HG02885 (cell line): ENCODE results near the gene MYO15B.

Experiments used
- ATAC-seq: cut with Tn5 transposase; IDR thresholded peaks from one replicate; pipeline ENCODE4 v1.9.1; 2021; ENCODE audit warnings: mild to moderate bottlenecking; ENCODE audit not compliant: unreplicated experiment, poor library complexity

MYO15B gene

DNA sequence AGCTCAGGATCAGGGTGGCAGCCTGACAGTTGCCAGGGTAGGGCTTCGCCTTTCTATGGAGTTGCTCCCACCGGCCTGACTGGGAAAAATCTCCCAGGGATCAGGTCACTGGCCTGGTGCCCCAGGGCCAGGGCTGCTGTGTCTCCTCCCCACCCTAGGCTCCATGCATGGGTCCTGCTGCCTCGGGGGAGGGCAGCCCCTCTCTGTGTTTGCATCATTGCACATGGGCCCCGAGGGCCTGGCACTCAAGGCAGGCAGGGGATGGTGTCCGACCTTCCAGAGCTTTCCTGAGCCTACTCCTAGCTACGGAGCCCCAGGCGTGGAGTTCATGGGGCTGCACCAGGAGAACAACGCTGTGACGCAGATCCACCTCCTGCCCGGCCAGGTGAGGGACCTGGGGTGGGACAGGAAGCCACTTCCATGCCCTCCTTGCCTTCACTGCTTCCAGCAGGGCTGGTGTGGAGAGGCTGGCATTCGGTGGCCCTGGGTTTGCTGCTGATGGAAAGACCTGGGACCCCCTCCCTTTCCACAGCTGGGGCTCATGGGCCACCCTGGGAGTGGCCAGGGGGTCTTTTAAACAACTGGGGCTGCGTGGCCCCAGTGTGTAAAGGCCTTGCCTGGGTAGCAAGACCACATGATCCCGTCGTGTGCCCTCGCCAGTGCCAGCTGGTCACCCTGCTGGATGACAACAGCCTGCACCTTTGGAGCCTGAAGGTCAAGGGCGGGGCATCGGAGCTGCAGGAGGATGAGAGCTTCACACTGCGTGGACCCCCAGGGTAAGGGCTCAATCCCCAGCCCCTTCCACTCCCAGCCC, 29.5 kb upstream of the MYO15B start:
- no peak for ATAC-seq

DNA sequence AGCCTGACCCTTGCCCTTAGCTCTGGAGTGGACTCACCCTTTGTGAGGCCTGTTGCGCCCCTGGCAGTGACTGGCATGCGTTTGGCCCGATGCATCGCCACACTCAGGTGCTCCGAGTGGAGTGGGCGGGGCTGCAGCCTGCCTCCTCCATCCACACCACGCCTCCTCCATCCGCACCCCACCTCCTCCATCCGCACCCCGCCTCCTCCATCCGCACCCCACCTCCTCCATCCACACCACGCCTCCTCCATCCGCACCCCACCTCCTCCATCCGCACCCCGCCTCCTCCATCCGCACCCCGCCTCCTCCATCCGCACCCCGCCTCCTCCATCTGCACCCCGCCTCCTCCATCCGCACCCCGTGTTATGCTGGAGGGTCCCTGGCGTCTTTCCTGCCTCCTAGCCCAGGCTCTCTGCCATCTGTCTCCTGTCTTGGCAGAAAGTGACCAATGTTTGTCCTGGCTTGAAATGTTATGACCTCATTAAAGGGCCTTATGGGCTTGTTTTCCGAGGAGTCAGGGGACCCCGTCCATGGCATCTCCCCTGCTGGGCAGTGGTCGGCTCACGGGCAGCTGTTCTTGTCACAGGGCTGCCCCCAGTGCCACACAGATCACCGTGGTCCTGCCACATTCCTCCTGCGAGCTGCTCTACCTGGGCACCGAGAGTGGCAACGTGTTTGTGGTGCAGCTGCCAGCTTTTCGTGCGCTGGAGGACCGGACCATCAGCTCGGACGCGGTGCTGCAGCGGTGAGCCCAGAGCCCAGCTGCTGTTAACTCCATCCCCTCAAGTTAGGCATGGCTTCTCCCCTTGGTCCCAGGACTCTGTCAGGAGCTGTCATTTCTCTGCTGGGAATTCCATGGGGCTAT, 28.7 kb upstream of the MYO15B start:
- ATAC-seq: no peak

DNA sequence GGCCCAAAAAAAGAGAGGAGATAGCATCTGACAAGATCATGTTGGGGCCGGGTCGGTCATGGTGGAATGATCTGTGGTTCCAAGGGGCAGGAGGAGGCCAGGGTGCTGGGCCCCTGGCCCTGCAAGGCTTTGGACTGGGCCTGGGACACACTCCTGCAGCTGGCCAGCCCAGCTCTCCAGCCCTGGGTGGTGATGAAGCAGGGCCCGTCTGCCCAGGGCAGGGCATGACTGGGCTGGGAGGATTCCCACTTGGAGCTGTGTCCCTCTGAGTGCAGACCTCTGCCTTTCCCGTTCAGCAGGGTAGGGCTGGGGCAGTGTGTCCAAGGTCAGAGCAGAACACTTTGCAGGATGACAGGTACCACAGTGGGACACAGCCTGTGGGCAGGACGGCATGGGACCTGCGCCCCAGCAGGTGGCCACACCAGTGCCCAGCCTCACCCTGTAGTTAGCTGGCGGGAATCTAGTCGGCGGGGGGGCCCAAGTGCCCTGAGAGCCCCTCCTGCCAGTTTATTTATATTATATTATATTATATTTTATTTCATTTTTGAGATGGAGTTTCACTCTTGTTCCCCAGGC, 27.6 kb upstream of the MYO15B start:
- ATAC-seq: no peak

DNA sequence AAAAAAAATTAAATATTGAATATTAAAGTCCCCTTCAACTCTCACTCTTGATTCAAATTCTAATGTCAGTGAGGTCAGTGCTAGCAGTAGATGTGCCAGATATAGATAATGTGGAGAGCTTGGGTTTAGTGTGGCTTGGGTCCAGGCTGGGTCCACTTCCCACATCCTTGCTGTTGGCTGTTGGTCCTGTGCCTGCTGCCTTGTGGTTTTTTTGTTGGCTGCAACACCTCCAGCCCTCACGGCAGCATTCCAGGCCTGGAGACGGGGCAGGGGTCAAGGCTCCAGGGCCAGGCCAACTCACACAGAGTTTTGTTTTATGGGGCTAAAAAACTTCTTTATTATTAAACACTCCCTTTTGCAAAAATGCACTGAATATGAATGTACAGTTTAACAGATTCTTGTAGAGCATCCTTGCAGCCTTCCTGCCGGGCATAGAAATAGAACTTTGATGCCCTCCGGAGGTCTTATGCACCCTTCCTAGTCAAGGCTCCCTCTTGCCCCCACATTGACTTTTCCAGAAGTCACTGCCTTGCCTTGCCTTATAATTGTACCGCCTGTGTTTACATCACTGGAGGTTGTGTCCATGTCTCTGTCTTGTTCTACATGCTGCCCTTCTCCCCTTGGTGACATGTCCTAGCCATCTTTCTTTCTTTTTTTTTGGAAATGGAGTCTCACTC, 25.5 kb upstream of the MYO15B start:
- ATAC-seq: no peak

DNA sequence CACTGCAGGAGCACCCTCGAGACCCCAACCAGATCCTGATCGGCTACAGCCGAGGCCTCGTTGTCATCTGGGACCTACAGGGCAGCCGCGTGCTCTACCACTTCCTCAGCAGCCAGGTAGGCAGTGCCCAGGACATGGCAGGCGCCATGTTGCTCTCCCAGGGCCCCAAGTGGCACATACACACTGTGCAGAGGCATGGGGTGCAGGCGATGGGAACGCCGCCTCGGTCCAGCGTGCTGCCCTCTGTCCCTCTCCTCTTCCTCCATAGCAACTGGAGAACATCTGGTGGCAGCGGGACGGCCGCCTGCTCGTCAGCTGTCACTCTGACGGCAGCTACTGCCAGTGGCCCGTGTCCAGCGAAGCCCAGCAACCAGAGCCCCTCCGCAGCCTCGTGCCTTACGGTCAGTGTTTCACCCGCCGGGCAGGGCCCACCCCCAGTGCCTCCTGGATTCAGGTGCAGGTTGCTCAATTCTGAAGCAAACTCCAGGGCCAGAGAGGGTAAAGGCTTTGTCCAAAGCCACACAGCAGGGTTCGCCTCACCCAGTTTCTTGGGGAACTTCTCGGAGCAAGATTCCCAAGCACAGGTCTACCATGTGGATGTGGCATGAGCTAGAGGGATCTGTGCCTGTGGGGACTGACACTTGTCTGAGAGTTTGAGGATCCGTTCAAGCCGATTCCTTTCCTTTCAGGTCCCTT, 24.4 kb upstream of the MYO15B start:
- ATAC-seq: no peak

DNA sequence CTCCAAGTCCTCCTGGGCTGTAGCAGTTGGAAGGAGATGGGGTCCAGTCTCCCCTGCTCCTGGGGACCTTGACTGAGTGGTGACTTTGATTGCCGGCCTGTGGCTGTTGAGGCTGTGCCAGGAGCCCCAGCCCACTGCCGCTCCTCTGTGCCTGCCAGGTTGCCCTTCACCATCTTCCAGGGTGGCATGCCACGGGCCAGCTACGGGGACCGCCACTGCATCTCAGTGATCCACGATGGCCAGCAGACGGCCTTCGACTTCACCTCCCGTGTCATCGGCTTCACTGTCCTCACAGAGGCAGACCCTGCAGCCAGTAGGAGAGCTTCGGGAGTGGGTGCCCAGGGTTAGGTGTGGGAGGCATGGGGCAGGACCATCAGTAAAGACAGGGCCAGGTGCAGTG, 23.4 kb upstream of the MYO15B start:
- no peak for ATAC-seq

DNA sequence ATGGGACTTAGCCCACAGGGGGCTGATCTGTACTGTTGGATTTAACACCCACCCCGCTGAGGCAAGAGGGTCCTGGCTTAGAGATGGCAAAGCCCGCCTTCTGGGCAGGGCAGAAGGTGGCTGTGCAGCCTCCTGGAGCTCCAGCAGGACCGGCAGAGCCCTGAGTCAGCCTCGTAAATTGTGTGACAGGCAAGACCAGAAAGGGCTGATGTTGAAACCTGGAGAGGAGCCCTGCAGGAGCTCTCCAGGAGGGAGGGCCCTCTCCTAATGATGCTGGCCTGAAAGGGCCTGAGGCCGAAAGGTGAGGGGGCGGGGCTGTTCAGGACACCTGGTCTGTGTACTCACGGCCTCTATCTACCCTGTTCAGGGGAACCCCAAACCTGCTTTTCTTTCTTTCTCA, 22.5 kb upstream of the MYO15B start:
- no peak for ATAC-seq

DNA sequence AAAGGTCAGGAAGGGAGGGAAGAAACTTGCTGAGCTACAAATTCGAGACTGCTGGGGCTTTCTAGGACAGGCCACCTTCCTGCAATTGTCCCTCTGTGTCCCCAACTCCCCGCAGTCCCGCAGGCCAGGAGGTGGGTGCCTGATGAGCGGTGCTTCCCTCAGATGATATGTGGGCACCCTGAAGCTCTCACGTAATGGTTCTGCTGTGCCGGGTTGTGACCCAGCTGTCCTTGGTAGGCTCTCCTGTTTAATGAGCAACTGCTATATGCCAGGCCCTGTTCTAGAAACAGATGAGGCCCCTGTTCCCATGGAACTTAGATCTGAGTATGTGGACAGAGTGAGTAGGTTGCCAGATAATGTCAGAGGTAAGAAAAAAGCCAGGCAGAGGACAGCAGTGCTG, 22.0 kb upstream of the MYO15B start:
- no peak for ATAC-seq

DNA sequence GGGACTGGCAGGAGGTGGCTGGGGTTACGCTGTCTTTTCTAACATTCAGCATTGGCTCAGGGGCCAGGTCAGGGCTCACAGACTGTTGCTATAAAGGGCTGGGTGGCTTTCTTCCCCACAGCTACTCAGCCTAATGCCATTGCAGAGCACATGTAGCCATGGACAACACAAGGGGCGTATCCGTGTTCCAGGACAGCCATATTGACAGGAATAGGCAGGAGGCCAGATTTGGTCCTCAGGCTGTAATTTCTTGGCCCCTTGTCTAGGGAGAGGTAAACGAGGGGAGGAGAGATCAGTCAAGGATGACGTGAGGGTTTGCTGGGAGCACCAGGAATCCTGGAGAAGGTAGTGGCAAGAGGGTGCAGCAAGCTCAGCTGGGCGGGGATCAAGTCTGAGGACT, 21.2 kb upstream of the MYO15B start:
- ATAC-seq: no peak

DNA sequence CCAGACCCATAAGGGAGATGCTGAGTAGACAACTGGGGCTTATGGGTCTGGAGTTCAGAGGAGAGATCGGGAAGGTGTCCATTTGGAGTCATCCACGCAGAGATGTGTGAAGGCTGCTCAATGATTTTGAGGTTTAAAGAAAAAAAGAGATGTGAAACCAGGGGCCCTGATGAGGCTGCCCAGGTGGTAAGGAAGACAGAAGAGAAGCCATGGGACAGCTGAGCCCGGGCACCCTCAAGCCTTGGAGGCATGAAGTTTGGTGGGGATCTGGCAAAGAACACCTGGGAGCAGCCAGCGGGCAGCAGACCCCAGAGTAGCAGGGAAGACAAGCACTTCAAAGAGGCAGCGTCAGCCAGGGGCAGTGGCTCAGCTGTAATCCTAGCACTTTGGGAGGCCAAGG, 20.8 kb upstream of the MYO15B start:
- ATAC-seq: no peak

DNA sequence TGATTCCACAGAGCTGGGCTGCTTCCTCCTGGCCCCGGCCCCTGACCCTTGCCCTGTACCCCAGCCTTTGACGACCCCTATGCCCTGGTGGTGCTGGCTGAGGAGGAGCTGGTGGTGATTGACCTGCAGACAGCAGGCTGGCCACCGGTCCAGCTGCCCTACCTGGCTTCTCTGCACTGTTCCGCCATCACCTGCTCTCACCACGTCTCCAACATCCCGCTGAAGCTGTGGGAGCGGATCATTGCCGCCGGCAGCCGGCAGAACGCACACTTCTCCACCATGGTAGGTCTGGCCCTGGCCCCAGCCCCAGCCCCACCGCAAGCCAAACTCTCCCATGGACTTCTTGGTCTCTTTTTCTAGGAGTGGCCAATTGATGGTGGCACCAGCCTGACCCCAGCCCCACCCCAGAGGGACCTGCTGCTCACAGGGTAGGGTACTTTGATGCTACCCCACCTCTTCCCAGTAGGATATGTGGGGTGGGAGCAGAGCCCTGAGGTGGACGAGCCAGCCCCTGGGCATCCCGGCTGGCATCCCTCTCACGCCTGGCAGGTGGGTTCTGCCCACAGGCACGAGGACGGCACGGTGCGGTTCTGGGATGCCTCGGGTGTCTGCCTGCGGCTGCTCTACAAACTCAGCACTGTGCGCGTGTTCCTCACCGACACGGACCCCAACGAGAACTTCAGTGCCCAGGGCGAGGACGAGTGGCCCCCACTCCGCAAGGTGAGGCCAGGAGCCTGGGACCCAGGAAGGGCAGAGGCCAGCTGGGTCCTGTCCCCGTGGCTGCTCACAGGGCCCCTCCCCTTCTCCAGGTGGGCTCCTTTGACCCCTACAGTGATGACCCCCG, 19.0 kb upstream of the MYO15B start:
- ATAC-seq: no peak

DNA sequence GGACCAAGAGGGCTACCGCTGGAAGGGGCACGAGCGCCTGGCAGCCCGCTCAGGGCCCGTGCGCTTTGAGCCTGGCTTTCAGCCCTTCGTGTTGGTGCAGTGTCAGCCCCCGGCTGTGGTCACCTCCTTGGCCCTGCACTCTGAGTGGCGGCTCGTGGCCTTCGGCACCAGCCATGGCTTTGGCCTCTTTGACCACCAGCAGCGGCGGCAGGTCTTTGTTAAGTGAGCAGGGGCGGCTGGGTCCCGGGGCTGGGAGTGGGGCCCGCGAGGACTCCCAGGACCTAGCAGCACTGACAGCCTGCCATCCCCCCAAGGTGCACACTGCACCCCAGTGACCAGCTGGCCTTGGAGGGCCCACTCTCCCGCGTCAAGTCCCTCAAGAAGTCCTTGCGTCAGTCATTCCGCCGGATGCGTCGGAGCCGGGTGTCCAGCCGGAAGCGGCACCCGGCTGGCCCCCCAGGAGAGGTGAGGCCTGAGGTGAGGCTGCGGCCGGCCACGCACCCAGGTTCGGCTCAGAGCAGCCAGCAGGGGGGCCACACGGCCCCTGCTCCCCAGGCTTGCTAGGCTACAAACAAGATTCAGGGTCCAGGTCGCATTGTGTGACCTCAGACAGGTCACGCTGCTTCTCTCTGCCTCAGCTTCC, 17.4 kb upstream of the MYO15B start:
- no peak for ATAC-seq

DNA sequence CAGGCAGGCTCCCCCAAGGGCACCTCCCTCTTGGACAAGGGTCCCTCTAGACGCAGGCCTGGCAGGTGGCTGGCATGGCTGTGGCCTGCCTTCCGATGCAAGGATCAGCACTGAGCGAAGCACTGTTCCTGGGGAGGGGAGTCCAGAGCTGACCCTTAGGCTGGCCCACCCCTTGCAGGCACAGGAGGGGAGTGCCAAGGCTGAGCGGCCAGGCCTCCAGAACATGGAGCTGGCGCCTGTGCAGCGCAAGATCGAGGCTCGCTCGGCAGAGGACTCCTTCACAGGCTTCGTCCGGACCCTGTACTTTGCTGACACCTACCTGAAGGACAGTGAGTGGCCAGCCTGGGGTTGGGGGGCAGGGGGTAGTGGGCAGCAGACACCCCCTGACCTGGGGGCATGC, 16.8 kb upstream of the MYO15B start:
- no peak for ATAC-seq

DNA sequence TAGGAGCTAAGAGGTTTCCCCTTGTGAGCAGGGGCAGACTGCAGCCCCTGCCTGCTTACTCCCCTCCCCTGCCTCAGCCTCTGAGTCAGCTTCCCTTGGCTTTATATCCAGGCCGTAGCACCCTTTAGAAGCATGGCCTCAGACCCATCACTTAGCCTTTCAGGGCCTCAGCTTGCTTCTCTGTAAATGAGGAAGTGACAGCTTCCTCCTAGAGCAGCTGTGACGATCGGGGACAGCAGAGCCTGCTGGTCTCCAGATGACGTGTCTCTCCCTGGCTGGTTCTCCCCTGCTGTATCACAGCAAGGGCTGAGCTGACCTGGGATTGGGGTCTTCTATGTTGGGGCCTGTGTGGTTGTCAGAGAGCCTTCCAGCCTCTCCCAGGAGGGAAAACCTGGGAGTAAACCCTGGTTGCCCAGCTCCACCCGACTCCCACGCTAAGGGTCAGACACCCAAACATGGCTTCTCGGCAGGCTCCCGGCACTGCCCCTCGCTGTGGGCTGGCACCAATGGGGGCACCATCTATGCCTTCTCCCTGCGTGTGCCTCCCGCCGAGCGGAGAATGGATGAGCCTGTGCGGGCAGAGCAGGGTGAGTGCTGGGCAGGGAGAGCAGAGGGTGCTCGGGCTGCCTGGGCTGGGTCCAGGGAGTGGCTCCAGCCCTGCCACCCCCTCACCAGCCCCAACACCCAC, 16.3 kb upstream of the MYO15B start:
- peak; percentile 50 for ATAC-seq

DNA sequence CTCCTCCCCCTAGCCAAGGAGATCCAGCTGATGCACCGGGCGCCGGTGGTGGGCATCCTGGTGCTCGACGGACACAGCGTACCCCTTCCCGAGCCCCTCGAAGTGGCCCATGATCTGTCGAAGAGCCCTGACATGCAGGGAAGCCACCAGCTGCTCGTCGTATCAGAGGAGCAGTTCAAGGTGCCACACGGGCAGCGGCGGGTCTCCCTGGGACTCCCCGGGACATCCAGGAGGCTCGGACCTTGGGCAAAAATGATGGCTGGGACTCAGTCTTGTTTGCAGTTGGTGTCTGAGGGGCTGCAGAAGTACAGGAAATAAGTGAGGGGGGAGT, 15.8 kb upstream of the MYO15B start:
- no peak for ATAC-seq

DNA sequence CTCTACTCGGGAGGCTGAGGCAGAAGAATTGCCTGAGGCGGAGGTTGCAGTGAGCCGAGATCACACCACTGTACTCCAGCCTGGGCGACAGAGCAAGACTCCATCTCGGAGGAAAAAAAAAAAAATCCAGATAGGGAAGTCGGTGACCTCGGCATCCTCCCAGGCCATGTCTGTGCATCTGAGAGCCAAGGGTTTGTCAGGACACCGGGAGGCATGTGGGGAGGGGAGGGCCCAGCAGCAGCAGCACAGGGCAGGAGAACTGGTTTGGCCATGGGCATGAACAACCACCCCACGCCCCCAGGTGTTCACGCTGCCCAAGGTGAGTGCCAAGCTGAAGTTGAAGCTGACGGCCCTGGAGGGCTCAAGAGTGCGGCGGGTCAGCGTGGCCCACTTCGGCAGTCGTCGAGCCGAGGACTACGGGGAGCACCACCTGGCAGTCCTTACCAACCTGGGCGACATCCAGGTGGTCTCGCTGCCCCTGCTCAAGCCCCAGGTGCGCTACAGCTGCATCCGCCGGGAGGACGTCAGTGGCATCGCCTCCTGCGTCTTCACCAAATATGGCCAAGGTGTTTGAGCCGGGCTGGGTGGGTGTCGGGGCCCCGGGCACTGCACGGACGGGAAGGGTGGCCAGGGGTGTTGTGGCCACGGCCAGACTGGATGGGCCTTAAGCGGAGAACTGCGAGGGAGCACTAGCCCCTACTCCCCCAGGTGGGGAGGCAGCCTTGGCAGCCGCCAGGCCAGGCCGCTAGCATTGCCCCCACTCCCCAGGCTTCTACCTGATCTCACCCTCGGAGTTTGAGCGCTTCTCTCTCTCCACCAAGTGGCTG, 14.7 kb upstream of the MYO15B start:
- ATAC-seq: no peak

DNA sequence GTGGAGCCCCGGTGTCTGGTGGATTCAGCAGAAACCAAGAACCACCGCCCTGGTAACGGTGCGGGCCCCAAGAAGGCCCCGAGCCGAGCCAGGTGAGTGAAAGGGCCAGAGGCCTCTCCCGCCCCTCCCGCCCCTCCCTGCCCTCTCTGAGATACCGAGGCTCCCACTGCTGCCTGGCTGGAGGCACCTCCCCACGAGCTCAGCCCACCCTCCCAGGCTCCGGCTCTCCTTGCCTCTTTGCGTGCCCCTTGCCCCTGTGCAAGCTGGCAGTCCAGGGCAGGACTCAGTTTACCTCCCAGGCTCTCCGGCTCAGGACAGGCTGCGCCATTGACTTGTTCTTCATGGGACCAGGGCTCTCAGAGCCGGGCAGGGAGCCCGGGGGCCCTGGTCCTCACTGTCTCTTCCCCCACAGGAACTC, 14.1 kb upstream of the MYO15B start:
- no peak for ATAC-seq

DNA sequence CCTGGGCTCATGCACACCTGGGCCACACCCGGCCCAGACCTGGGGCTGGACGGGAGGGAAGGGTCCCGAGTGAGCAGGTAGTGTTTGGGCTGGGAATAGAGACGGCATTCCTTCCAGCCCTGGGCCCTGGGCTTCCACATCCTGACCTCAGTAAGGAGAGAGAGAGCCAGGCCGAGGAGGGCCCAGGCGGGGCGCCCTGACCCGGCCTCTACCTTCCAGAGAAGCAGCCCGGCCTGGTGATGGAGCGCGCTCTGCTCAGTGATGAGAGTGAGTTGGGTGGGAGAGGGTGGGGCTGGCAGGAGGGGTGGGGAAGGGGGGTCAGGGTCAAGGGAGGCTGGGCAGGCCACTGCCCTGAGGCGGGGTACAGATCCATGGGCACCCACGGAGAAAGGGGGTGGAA, 13.6 kb upstream of the MYO15B start:
- no peak for ATAC-seq
